GM21723 (cell line): ENCODE results near the gene ANKRD24.
"Not testable (repeated sequence)": the region's sequence is repeated elsewhere in the genome, so short reads cannot be mapped to it uniquely, and the experiment has no call there.

Experiments used
- ATAC-seq: cut with Tn5 transposase; IDR thresholded peaks from one replicate; pipeline ENCODE4 v1.9.1; 2021; ENCODE audit warnings: mild to moderate bottlenecking, moderate library complexity; ENCODE audit not compliant: unreplicated experiment

Gene ANKRD24

DNA sequence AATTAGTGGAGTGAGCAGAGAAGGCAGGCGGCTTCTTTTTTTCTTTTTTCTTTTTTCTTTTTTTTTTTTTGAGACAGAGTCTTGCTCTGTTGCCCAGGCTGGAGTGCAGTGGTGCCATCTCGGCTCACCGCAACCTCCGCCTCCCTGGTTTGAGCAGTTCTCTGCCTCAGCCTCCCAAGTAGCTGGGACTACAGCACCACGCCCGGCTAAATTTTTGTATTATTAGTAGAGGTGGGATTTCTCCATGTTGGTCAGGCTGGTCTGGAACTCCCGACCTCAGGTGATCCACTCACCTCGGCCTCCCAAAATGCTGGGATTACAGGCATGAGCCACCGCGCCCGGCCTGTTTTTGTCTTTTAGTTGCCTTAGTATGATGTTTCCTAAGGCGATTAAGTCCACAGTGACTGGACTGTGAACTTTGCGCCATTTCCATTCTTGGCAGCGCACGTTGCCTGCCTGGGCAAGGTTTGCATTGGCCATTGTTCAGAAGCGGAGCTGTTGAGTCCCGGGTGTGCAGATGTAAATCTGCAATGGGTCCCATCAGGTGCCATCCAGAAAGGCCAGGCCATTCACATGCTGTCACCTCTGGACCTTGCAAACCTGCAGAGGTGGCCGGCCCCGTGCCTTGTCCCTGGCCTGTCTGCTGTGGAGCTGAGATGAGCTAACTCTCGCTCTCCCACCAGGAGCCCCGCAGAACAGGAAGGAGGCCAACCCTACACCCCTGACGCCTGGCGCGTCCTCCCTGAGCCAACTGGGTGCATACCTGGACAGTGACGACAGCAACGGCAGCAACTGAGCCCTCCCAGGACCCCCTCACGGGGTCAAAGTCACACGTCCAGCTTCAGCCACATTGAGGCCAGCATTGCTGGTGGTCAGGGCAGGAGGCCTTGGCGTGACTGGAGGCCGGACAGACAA, 85.7 kb downstream of the ANKRD24 start:
- ATAC-seq: no peak

DNA sequence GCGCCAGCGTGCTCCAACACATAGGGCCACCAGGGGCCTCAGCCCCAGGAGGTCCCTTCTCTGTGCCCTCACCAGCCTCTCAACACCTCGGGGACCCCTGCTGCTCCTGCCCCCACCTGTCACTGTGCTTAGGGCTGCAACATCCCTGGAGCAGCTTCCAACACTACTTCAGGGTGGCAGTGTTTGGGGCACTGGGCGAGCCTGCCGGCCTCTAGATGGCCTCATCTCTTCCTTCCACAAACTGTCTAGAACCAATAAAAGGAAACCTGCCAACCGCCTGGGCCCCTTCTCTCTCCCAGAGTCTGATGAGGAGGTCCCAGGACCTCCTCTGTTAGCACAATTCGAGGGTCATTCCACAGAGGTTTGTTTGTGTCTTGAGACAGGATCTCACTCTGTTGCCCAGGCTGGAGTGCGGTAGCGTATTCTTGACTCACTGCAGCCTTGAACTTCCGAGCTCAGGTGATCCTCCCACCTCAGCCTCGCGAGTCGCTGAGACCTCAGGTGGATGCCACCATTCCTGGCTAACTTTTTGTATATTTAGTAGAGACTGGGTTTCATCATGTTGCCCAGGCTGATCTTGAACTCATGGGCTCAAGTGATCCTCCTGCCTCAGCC, 86.4 kb downstream of the ANKRD24 start:
- no peak for ATAC-seq

GRCh38 chr19:4272894-4273293, 90.4 kb downstream of the ANKRD24 start:
- no peak for ATAC-seq

GRCh38 chr19:4274321-4274686, 91.8 kb downstream of the ANKRD24 start:
- not testable (repeated sequence) for ATAC-seq
